T follicular helper cell (primary cell): ENCODE results near the gene PDK3.

Source experiments
- DNase-seq: peaks from one replicate; pipeline ENCODE4 v3.0.0-alpha.2; 2020; ENCODE audit warnings: low read depth

Gene PDK3

GRCh38 chrX:24553011-24553410 is 87.9 kb downstream of the PDK3 start:
- no peak for DNase-seq

GRCh38 chrX:24561121-24561520 is 96.0 kb downstream of the PDK3 start:
- no peak for DNase-seq

GRCh38 chrX:24563291-24564010 is 98.4 kb downstream of the PDK3 start:
- no peak for DNase-seq

GRCh38 chrX:24566240-24566639 is 101.2 kb downstream of the PDK3 start:
- DNase-seq: no peak

- no peak for DNase-seq
These were observed 102.1 kb downstream of the PDK3 start for GRCh38 chrX:24567169-24567568.

GRCh38 chrX:24574743-24575142 is 109.7 kb downstream of the PDK3 start:
- DNase-seq: no peak

- no peak for DNase-seq
These were observed 110.4 kb downstream of the PDK3 start for GRCh38 chrX:24575496-24575895.

- DNase-seq: no peak
These were observed 112.0 kb downstream of the PDK3 start for GRCh38 chrX:24577091-24577490.
